Mesenchymal stem cell (in vitro differentiated cells and primary cell): ENCODE data around the gene MPP2.

Source experiments
- DNase-seq: peaks from one replicate; pipeline ENCODE4 v3.0.0-alpha.2; 2013
- H2AFZ ChIP-seq: one replicate; pipeline ENCODE4 v1.6.1; 2013; ENCODE audit warnings: low read depth, mild to moderate bottlenecking, control low read depth, inconsistent platforms, low read length, moderate library complexity
- H2AK5ac ChIP-seq: 2 replicates; pipeline ENCODE4 v1.6.1; 2013; ENCODE audit warnings: low read length, moderate library complexity, mild to moderate bottlenecking, inconsistent platforms; ENCODE audit not compliant: severe bottlenecking
- H2BK120ac ChIP-seq: one replicate; pipeline ENCODE4 v1.6.1; 2013; ENCODE audit warnings: low read depth, mild to moderate bottlenecking, inconsistent platforms, low read length, moderate library complexity
- H2BK12ac ChIP-seq, 2 experiments: one replicate each; pipeline ENCODE4 v1.6.1; 2013; ENCODE audit warnings: inconsistent platforms in 2 of 2, low read length in 2 of 2, mild to moderate bottlenecking in 2 of 2, moderate library complexity in 2 of 2, control low read depth in 1 of 2
- H2BK15ac ChIP-seq: one replicate; pipeline ENCODE4 v1.6.1; 2013; ENCODE audit warnings: mild to moderate bottlenecking, low read depth, inconsistent platforms; ENCODE audit not compliant: poor library complexity, severe bottlenecking
- H2BK5ac ChIP-seq: 2 replicates; pipeline ENCODE4 v1.6.1; 2013; ENCODE audit warnings: low read depth, mild to moderate bottlenecking, low read length, control low read depth, inconsistent platforms; ENCODE audit not compliant: poor library complexity, severe bottlenecking
- H3K14ac ChIP-seq, 2 experiments: one replicate each; pipeline ENCODE4 v1.6.1; 2013; ENCODE audit warnings: inconsistent platforms in 2 of 2, low read length in 2 of 2, control low read depth in 1 of 2, mild to moderate bottlenecking in 1 of 2, moderate library complexity in 1 of 2
- H3K18ac ChIP-seq, 2 experiments: one replicate each; pipeline ENCODE4 v1.6.1; 2013; ENCODE audit warnings: inconsistent platforms in 2 of 2, low read length in 2 of 2, control low read depth in 1 of 2, low read depth in 1 of 2, mild to moderate bottlenecking in 1 of 2
- H3K23ac ChIP-seq, 2 experiments: one replicate each; pipeline ENCODE4 v1.6.1; 2013; ENCODE audit warnings: inconsistent platforms in 2 of 2, low read length in 2 of 2, mild to moderate bottlenecking in 2 of 2, moderate library complexity in 2 of 2, control low read depth in 1 of 2
- H3K27ac ChIP-seq: 2 replicates; pipeline ENCODE4 v1.5.1; 2013; ENCODE audit warnings: mild to moderate bottlenecking, moderate library complexity, low read length, control low read depth, inconsistent platforms; ENCODE audit not compliant: poor library complexity, severe bottlenecking
- H3K27me3 ChIP-seq, 2 experiments: 2 replicates each; pipeline versions ENCODE4 v1.6.1 to v1.7.0; 2013; ENCODE audit warnings: low read length in 2 of 2, mild to moderate bottlenecking in 2 of 2, moderate library complexity in 2 of 2, control low read depth in 1 of 2, inconsistent platforms in 1 of 2; ENCODE audit not compliant: control insufficient read depth in 1 of 2, insufficient read depth in 1 of 2
- H3K36me3 ChIP-seq, 2 experiments: 2 replicates each; pipeline versions ENCODE4 v1.6.1 to v1.7.0; 2013; ENCODE audit warnings: low read length in 2 of 2, control low read depth in 1 of 2, inconsistent platforms in 1 of 2, low read depth in 1 of 2, mild to moderate bottlenecking in 1 of 2; ENCODE audit not compliant: insufficient read depth in 2 of 2, control insufficient read depth in 1 of 2
- H3K4ac ChIP-seq, 2 experiments: one replicate each; pipeline ENCODE4 v1.6.1; 2013; ENCODE audit warnings: inconsistent platforms in 2 of 2, low read length in 2 of 2, mild to moderate bottlenecking in 2 of 2, moderate library complexity in 2 of 2, control low read depth in 1 of 2, low read depth in 1 of 2
- H3K4me1 ChIP-seq: 2 replicates; pipeline ENCODE4 v1.6.1; 2013; ENCODE audit warnings: low read depth, low read length, control low read depth; ENCODE audit not compliant: control insufficient read depth, insufficient read depth
- H3K4me2 ChIP-seq: 2 replicates; pipeline ENCODE4 v1.6.1; 2013; ENCODE audit warnings: low read length, mild to moderate bottlenecking, inconsistent platforms; ENCODE audit not compliant: poor library complexity, severe bottlenecking
- H3K4me3 ChIP-seq, 2 experiments: 2 replicates each; pipeline versions ENCODE4 v1.5.1 to v1.7.0; 2013; ENCODE audit warnings: low read length in 2 of 2, mild to moderate bottlenecking in 2 of 2, control low read depth in 1 of 2, low read depth in 1 of 2; ENCODE audit not compliant: insufficient read depth in 1 of 2
- H3K79me1 ChIP-seq: replicated peaks from 2 replicates; pipeline ENCODE4 v1.6.1; 2013; ENCODE audit warnings: mild to moderate bottlenecking, control low read depth, low read length, inconsistent platforms; ENCODE audit not compliant: poor library complexity, severe bottlenecking
- H3K9ac ChIP-seq: 2 replicates; pipeline ENCODE4 v1.7.0; 2013; ENCODE audit warnings: mild to moderate bottlenecking, low read length, moderate library complexity
- H3K9me3 ChIP-seq: 2 replicates; pipeline ENCODE4 v1.7.0; 2013; ENCODE audit warnings: mild to moderate bottlenecking, low read length; ENCODE audit not compliant: control insufficient read depth
- H4K8ac ChIP-seq: one replicate; pipeline ENCODE4 v1.6.1; 2013; ENCODE audit warnings: inconsistent platforms, mild to moderate bottlenecking, low read length, moderate library complexity
- H4K91ac ChIP-seq: one replicate; pipeline ENCODE4 v1.6.1; 2013; ENCODE audit warnings: mild to moderate bottlenecking, low read length, inconsistent platforms
- WGBS: methylation state at CpG from one replicate; pipeline ENCODE4 v1.1.7; 2013; ENCODE audit warnings: mixed read lengths; 5-methylcytosine and 5-hydroxymethylcytosine counted together

Gene MPP2

DNA sequence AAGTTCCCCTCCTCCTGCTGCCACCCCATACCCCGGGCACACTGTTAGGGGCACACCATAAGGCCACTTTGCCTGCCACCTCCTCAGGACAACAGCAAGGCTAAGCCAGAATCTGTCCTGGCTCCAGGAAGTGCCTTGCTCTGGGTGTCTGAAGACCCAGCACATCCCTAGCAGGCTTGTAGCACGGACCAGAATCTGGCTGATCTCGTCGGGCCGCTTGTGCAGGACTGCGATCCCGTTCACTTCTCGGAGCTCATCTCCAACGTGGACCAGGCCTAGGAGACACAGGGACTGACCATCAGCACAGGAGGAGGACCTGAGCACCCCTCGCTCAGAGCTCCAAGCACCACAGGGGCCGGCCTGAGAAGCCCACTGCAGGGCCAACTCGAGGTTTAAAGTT, 81.8 kb downstream of the MPP2 start:
- Histone ChIP-seq H3K9me3 (no peaks in the 10 kb centered on the region), H3K27ac (no peak overlapping the region), H3K4me2 (no peak overlapping the region), H3K36me3 (peaks cover 55 to 86% of the 10 kb centered on the region in 2 experiments), H3K9ac (no peak overlapping the region), H3K23ac (no peak overlapping the region), H2AFZ (no peak overlapping the region), H2BK15ac (no peak overlapping the region), H2BK12ac (no peak overlapping the region), H3K4me1 (no peaks in the 10 kb centered on the region), H3K18ac (no peak overlapping the region), H4K91ac (no peak overlapping the region), H2BK5ac (no peak overlapping the region), H3K27me3 (no peaks in the 10 kb centered on the region), H3K4ac (no peak overlapping the region), H3K4me3 (no peak overlapping the region), H3K14ac (no peak overlapping the region), H2BK120ac (no peak overlapping the region), H4K8ac (no peak overlapping the region), H3K79me1 (peaks cover 4% of the 10 kb centered on the region), H2AK5ac (no peak overlapping the region)
- DNase-seq: no peak
- WGBS: 97% methylated on average over 12 of the region's 12 CpGs
